ENCODE measurements around the gene DHRS7.

Gene DHRS7

DNA sequence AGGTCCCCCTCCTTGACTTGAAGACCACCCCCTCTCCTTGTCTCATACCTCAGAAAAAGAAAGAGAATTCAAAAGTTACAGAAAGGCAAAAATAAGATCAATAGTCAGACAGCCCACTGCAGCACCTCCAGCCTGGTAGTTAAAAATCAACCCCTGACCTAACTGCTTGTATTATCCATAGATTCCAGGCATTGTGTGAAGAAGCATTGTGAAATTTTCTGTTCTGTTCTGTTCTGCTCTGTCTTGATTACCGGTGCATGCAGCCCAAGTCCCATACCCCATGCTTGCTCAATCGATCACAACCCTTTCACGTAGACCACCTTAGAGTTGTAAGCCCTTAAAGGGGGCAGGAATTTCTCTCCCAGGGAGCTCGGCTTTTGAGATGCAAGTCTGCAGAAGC lies 5.8 kb upstream of the DHRS7 start:
- ATAC-seq: no peak
- no peak for DNase-seq
- Mint-ChIP-seq H3K9me3 (no peaks in the 10 kb centered on the region), H3K27me3 (no peaks in the 10 kb centered on the region), H3K4me1 (peaks cover 24% of the 10 kb centered on the region), H3K4me3 (no peak overlapping the region), H3K27ac (no peak overlapping the region)

DNA sequence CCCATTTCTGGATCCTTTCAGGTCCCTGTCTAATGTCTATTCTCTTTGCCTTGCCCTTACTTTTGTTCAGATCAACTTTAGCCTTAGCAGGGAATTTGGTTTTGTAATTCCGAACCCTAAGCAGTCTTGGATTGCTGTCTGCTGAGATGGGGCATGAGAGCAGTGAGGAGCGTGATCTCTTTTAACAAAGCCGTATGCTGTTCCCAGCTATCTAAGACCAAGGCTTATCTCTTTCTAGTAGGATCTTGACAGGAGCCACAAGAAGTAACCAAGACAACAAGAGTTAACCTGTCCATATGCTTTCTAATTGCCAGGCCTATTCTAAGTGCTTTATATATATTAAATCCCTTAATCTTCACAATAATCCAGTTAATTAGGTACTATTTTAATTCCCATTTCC lies 4.5 kb upstream of the DHRS7 start:
- H3K9me3 Mint-ChIP-seq: no peaks in the 10 kb centered on the region
- ATAC-seq: no peak

GRCh38 chr14:60166142-60166541 lies 944 bp upstream of the DHRS7 start:
- Mint-ChIP-seq H3K27me3 (no peaks in the 10 kb centered on the region), H3K27ac (peak overlapping the region; percentile 89 to 96), H3K4me3 (peak overlapping the region; percentile 79 to 96), H3K9me3 (no peaks in the 10 kb centered on the region), H3K4me1 (peaks cover 55% of the 10 kb centered on the region)
- no peak for ATAC-seq
- DNase-seq: no peak

More for the DNA sequence above, 4.5 kb upstream of the DHRS7 start:
- H3K4me1 Mint-ChIP-seq: peaks cover 29% of the 10 kb centered on the region
- DNase-seq: no peak
- no peak overlapping the region for H3K4me3 Mint-ChIP-seq
- no peaks in the 10 kb centered on the region for H3K27me3 Mint-ChIP-seq
- no peak overlapping the region for H3K27ac Mint-ChIP-seq

DNA sequence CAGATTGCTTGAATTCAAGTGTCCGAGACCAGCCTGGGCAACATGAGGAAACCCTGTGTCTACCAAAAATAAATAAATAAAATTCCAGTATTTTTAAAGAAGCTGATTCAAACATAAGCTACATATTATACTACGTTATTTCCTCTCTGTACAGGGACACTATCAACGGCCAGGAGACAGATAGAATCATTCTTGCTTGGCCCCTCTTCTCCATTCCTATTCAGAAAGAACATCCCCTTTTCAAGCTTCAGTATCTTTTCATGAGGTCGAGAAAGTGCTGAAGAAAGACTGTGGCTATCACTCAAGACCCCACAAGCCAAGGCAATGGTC lies 314 bp upstream of the DHRS7 start:
- peak overlapping the region; percentile 79 to 96 for H3K4me3 Mint-ChIP-seq

DNA sequence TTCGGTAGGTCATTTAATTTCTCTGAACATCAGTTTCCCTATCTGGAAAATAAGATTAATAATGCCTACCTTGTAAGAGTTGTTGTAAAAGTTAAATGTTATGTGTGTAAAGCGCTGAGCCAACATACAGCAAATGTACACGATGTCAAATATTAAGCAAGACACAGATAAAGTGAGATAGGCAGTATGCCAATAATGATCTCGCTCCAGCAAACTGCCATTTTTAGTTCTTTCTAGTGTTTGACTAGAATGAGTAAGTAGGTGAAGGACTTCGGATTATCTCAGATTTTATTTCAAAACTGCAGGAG lies 840 bp downstream of the DHRS7 start:
- peaks cover 57% of the 10 kb centered on the region for H3K4me1 Mint-ChIP-seq
- H3K9me3 Mint-ChIP-seq: no peaks in the 10 kb centered on the region
- H3K27ac Mint-ChIP-seq: peak overlapping the region; percentile 96 to 97
- DNase-seq: no peak
- ATAC-seq: no peak
- H3K4me3 Mint-ChIP-seq: peak overlapping the region; percentile 88 to 96
- no peaks in the 10 kb centered on the region for H3K27me3 Mint-ChIP-seq

More for the DNA sequence above, 314 bp upstream of the DHRS7 start:
- Mint-ChIP-seq H3K27ac (peak overlapping the region; percentile 94 to 96), H3K9me3 (no peaks in the 10 kb centered on the region), H3K4me1 (peaks cover 57% of the 10 kb centered on the region), H3K27me3 (no peaks in the 10 kb centered on the region)
- ATAC-seq (peak; percentile 15), DNase-seq (no peak)

DNA sequence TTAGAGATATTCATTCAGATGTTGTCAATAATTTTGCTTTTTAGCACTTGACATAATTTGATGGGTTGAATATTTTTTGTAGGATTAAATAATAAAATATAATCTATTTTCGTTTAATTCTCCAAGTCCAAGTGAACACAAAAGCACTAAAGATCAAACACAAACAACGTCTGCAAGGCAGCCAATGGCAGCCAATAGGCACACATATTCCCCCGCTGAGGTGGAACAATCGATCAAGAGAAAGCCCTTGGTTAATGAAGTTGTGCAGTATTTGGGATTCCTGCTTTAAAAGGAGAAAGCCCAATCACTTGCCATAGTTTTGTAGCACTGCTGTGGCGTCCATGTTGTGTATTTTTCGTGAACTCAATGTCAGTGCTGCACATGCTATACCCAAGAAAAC lies 1.5 kb downstream of the DHRS7 start:
- Mint-ChIP-seq H3K27ac (no peak overlapping the region), H3K9me3 (no peaks in the 10 kb centered on the region), H3K27me3 (no peaks in the 10 kb centered on the region), H3K4me3 (peak overlapping the region; percentile 88 to 96), H3K4me1 (peaks cover 60% of the 10 kb centered on the region)
- no peak for DNase-seq
- no peak for ATAC-seq

DNA sequence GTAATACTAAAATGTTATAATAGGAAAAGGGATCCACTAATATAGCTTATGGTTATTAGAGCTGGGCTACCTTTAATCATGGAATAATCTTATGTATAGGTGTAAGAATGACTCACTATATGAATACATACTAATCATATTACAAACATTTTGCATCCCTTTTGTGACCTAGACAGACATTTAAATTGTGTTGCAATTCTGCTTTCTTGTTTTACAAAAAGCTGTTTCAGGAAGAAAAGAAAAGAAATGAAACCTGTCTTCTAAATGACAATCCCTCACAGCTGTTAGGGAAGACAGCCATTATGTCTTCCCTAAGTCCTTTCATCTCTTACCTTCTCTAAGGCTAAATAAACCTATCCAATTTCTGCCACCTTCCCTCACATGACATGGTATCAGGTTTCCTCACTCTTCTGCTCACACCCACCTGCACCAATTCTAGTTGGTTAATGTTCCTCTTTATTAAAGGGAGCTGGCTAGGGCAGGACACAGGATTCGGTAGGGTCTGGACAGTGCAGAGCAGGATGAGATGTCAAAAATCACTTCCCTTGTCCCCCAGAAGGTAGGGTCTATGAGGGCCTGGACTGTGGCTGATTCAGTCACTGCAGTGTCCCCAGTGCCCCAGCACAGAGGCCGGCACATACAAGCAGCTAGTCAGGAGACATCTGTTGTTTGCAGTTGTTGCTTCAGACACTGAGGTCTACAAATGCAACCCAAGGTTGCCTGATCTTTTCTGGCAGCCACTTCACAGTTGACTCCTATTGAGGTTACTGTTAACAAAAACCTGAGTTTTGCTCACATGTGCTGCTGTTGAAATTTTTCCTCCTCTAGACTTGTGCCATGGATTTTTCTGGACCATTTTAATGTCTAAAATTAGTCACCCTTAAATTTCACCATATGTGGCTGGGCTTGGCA lies 3.7 kb downstream of the DHRS7 start:
- H3K4me1 Mint-ChIP-seq: peaks cover 69% of the 10 kb centered on the region
- no peaks in the 10 kb centered on the region for H3K27me3 Mint-ChIP-seq
- ATAC-seq: no peak
- H3K27ac Mint-ChIP-seq: no peak overlapping the region
- no peak for DNase-seq
- H3K4me3 Mint-ChIP-seq: no peak overlapping the region
- no peaks in the 10 kb centered on the region for H3K9me3 Mint-ChIP-seq

- peaks cover 68% of the 10 kb centered on the region for H3K4me1 Mint-ChIP-seq
- ATAC-seq: no peak
- peak overlapping the region in 1 of 2 donors; percentile 42 for H3K27ac Mint-ChIP-seq
Observed at GRCh38 chr14:60160422-60160821, 4.8 kb downstream of the DHRS7 start.

DNA sequence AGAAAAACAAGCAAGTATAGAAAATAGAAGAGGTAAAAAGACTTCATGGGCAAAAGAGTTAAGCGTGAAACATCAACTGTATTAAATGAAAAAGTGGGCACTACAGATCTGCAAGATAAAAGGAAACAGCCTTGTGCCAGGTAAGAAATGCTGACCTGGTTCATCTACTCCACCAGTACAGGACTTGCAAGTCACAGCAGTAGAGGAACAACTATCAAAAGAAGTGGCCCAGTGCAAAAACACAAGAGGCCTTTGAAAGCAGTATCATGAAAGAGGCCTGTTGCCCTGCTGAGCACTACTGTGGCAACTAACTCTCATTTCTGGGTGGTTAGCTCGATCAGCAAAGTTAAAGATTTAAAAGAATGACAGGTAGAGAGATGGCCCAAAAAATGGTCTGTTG lies 10.5 kb downstream of the DHRS7 start:
- H3K27me3 Mint-ChIP-seq: no peaks in the 10 kb centered on the region
- H3K4me1 Mint-ChIP-seq: peaks cover 65% of the 10 kb centered on the region

More at GRCh38 chr14:60160422-60160821, 4.8 kb downstream of the DHRS7 start:
- no peak for DNase-seq
- Mint-ChIP-seq H3K4me3 (no peak overlapping the region), H3K27me3 (no peaks in the 10 kb centered on the region), H3K9me3 (no peaks in the 10 kb centered on the region)

GRCh38 chr14:60153991-60154390 lies 11.2 kb downstream of the DHRS7 start:
- DNase-seq (peak in 1 of 2 donors; percentile 21), ATAC-seq (no peak)
- no peaks in the 10 kb centered on the region for H3K27me3 Mint-ChIP-seq
- H3K4me3 Mint-ChIP-seq: peak overlapping the region; percentile 18 to 24
- H3K9me3 Mint-ChIP-seq: no peaks in the 10 kb centered on the region
- H3K27ac Mint-ChIP-seq: peak overlapping the region in 1 of 2 donors; percentile 8
- peaks cover 58% of the 10 kb centered on the region for H3K4me1 Mint-ChIP-seq

More for the DNA sequence above, 10.5 kb downstream of the DHRS7 start:
- DNase-seq (no peak), ATAC-seq (no peak)
- Mint-ChIP-seq H3K9me3 (no peaks in the 10 kb centered on the region), H3K4me3 (peak overlapping the region; percentile 24 to 30), H3K27ac (peak overlapping the region; percentile 17 to 80)

DNA sequence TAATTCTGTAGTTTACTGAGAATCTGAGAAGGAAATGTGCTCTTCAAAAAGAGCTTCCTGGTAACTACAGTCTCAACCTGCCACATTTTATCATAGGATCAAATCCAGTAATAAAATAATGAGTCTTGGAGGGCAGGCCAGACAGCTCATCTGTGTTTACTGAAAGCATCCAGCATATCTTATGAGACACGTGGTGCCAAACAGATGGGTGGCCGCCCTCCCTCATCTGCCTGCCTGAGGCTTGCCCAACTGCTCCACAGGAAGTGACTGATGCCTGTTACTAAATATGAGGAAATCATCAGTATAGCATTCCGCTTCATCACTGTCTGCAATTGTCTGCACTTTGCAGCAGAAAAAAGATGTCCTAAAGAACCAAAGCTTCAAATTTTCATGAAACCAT lies 13.5 kb downstream of the DHRS7 start:
- Mint-ChIP-seq H3K4me1 (peaks cover 43% of the 10 kb centered on the region), H3K27me3 (no peaks in the 10 kb centered on the region), H3K27ac (peak overlapping the region; percentile 77 to 82), H3K4me3 (peak overlapping the region in 1 of 2 donors; percentile 35), H3K9me3 (no peaks in the 10 kb centered on the region)
- DNase-seq: peak; percentile 33 to 78
- ATAC-seq: peak; percentile 100

- Mint-ChIP-seq H3K4me1 (peaks cover 6% of the 10 kb centered on the region), H3K4me3 (no peak overlapping the region), H3K27me3 (no peaks in the 10 kb centered on the region), H3K27ac (no peak overlapping the region), H3K9me3 (no peaks in the 10 kb centered on the region)
- no peak for DNase-seq
- no peak for ATAC-seq
Observed at GRCh38 chr14:60134702-60135101, 30.5 kb downstream of the DHRS7 start.

DNA sequence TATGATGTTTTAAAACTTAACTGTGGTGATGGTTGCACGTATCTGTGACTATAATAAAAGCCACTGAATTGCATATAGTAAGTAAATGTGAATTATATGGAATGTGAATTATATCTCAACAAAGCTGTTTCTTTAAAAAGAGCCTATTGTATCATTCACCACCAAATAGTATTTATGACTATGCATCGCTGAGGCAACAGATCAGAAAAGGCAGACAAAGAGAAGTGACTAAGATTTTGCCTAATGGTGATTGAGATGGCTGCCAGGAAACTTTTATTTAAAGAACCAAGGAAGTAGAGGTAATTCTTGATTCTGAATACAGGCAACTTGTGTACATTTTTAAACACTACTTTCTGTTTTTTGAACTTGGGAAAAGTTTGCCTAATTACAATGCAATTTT lies 31.7 kb downstream of the DHRS7 start:
- DNase-seq (no peak), ATAC-seq (no peak)

DNA sequence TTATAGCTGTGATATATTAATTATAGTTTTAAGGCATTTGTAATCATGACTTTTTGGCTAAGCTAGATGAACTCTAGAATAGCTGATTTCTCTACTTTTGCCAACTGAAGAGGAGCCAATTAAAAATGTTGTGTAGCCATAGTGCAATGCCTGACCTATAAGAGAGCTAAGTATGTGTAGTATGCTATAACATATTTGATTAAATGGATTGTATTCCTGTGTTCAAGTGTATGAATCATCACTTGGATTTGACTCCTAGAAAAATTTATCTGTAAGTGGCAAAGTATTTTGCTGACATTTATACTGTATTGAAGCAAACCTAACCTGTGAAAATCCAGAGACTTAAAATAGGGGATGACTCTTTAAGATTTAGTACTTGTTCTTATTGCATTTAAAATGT lies 39.3 kb downstream of the DHRS7 start:
- no peak overlapping the region for H3K27ac Mint-ChIP-seq
- H3K4me3 Mint-ChIP-seq: no peak overlapping the region
- H3K9me3 Mint-ChIP-seq: no peaks in the 10 kb centered on the region
- DNase-seq: no peak
- H3K4me1 Mint-ChIP-seq: peaks cover 6% of the 10 kb centered on the region
- no peaks in the 10 kb centered on the region for H3K27me3 Mint-ChIP-seq
- no peak for ATAC-seq

More for the DNA sequence above, 31.7 kb downstream of the DHRS7 start:
- Mint-ChIP-seq H3K4me1 (peaks cover 6% of the 10 kb centered on the region), H3K9me3 (no peaks in the 10 kb centered on the region), H3K27ac (peak overlapping the region in 1 of 2 donors; percentile 88), H3K4me3 (no peak overlapping the region), H3K27me3 (no peaks in the 10 kb centered on the region)

- H3K4me3 Mint-ChIP-seq: no peak overlapping the region
- H3K27ac Mint-ChIP-seq: no peak overlapping the region
- H3K9me3 Mint-ChIP-seq: no peaks in the 10 kb centered on the region
- ATAC-seq (no peak), DNase-seq (no peak)
- no peaks in the 10 kb centered on the region for H3K4me1 Mint-ChIP-seq
- H3K27me3 Mint-ChIP-seq: no peaks in the 10 kb centered on the region
Observed at GRCh38 chr14:60116181-60116580, 49.0 kb downstream of the DHRS7 start.

DNA sequence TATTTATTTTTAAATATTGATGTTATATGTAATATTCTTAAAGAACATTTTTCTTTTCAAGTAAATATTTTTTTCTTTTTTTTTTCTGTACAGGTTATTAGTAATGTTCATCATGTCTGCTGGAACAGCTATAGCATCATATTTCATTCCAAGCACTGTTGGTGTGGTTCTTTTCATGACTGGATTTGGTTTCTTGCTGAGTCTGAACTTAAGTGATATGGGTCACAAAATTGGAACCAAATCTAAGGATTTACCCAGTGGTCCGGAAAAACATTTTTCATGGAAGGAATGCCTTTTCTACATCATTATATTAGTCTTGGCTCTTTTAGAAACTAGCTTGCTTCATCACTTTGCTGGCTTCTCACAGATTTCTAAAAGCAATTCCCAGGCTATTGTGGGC lies 50.3 kb downstream of the DHRS7 start:
- Mint-ChIP-seq H3K27ac (no peak overlapping the region), H3K4me3 (no peak overlapping the region)
- DNase-seq: no peak

DNA sequence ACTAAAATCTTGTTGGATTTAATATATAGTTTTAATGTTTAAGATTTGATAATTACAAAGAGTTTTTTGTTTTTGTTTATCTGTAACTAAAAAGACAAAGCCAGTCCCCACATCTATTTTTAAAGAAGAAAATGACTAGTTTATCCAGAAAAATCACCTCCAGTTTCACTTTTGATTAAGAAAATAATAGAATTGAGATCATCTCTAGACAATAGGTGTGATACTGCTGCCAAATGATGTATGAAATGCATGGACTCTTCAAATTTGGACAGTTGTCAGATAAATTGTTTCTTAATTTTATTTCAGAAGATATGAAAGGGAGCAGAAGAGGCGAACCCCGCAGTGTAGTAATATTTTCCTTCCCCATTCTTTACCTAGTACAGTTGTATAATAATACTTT lies 53.5 kb downstream of the DHRS7 start:
- ATAC-seq: no peak

More for the DNA sequence above, 50.3 kb downstream of the DHRS7 start:
- ATAC-seq: no peak
- H3K4me1 Mint-ChIP-seq: no peaks in the 10 kb centered on the region
- no peaks in the 10 kb centered on the region for H3K27me3 Mint-ChIP-seq
- H3K9me3 Mint-ChIP-seq: no peaks in the 10 kb centered on the region

More for the DNA sequence above, 53.5 kb downstream of the DHRS7 start:
- Mint-ChIP-seq H3K4me3 (no peak overlapping the region), H3K27me3 (no peaks in the 10 kb centered on the region), H3K9me3 (no peaks in the 10 kb centered on the region), H3K27ac (no peak overlapping the region), H3K4me1 (no peaks in the 10 kb centered on the region)
- DNase-seq: no peak

Measured in stimulated activated naive CD8-positive, alpha-beta T cell treated with anti-CD3 and anti-CD28 coated beads, Interleukin-15, amount 100 ng/mL, for 72 hours (primary cell).